Loucy (cell line): ENCODE results near the gene RBM19.

Source experiments
- H2AFZ ChIP-seq: fragments of 200-600 bp; sonication (generic); 2 replicates; pipeline ENCODE4 v1.6.0; 2016; ENCODE audit warnings: antibody characterized with exemption, mild to moderate bottlenecking, low read length, moderate library complexity
- H3F3A ChIP-seq: fragments of 200-600 bp; 2 replicates; pipeline ENCODE4 v1.6.0; 2016; ENCODE audit warnings: antibody characterized with exemption, low read depth, mild to moderate bottlenecking
- H3K27me3 ChIP-seq: fragments of 200-600 bp; sonication (generic); 2 replicates; pipeline ENCODE4 v1.6.1; 2014; ENCODE audit warnings: low read length, mild to moderate bottlenecking; ENCODE audit not compliant: insufficient read depth, poor library complexity, severe bottlenecking
- H3K36me3 ChIP-seq: fragments of 200-600 bp; sonication (generic); 2 replicates; pipeline ENCODE4 v1.6.1; 2016; ENCODE audit warnings: low read length; ENCODE audit not compliant: insufficient read depth
- H3K4me1 ChIP-seq: fragments of 200-600 bp; sonication (generic); 2 replicates; pipeline ENCODE4 v1.5.1; 2014; ENCODE audit warnings: low read length, mild to moderate bottlenecking; ENCODE audit not compliant: insufficient read depth, poor library complexity, severe bottlenecking
- H3K4me2 ChIP-seq: fragments of 200-600 bp; sonication (generic); 2 replicates; pipeline ENCODE4 v1.6.0; 2014; ENCODE audit warnings: antibody characterized with exemption, low read length, low read depth, mild to moderate bottlenecking; ENCODE audit not compliant: poor library complexity, severe bottlenecking
- H3K4me3 ChIP-seq: fragments of 200-600 bp; sonication (generic); 2 replicates; pipeline ENCODE4 v1.5.1; 2014; ENCODE audit warnings: low read length, mild to moderate bottlenecking, mixed read lengths; ENCODE audit not compliant: poor library complexity, severe bottlenecking
- H3K79me2 ChIP-seq: fragments of 200-600 bp; sonication (generic); 2 replicates; pipeline ENCODE4 v1.6.1; 2014; ENCODE audit warnings: low read length; ENCODE audit not compliant: insufficient read depth
- H3K9ac ChIP-seq: fragments of 200-600 bp; sonication (generic); 2 replicates; pipeline ENCODE4 v1.6.0; 2014; ENCODE audit warnings: mild to moderate bottlenecking, low read depth, low read length, moderate library complexity; ENCODE audit not compliant: poor library complexity, severe bottlenecking
- H3K9me2 ChIP-seq: fragments of 200-600 bp; sonication (generic); replicated peaks from 2 replicates; pipeline ENCODE4 v1.6.1; 2016; ENCODE audit warnings: low read depth, low read length, mixed read lengths
- H3K9me3 ChIP-seq: fragments of 200-600 bp; sonication (generic); 2 replicates; pipeline ENCODE4 v1.6.1; 2014; ENCODE audit warnings: mild to moderate bottlenecking, antibody characterized with exemption, low read length, low read depth; ENCODE audit not compliant: insufficient read depth
- H4K20me1 ChIP-seq: fragments of 200-600 bp; sonication (generic); 2 replicates; pipeline ENCODE4 v1.6.0; 2014; ENCODE audit warnings: antibody characterized with exemption, low read length, mild to moderate bottlenecking; ENCODE audit not compliant: insufficient read depth, poor library complexity, severe bottlenecking
- CTCF ChIP-seq: fragments of 200-600 bp; sonication (generic); conservative IDR thresholded peaks from 2 replicates; pipeline ENCODE4 v1.5.1; 2014; ENCODE audit warnings: mild to moderate bottlenecking, antibody characterized with exemption, low read length
- EZH2phosphoT487 ChIP-seq: fragments of 200-600 bp; IDR thresholded peaks from 2 replicates; pipeline ENCODE4 v1.6.1; 2018; ENCODE audit warnings: antibody characterized with exemption, mild to moderate bottlenecking, moderate library complexity, borderline replicate concordance

Gene RBM19

GRCh38 chr12:113803759-113804140 is 162.4 kb downstream of the RBM19 start:
- no peak overlapping the region for H3K9ac ChIP-seq
- no peak overlapping the region for H2AFZ ChIP-seq
- no peaks in the 10 kb centered on the region for H3K79me2 ChIP-seq
- H3F3A ChIP-seq: no peaks in the 10 kb centered on the region
- H3K9me3 ChIP-seq: no peaks in the 10 kb centered on the region
- H3K4me1 ChIP-seq: no peaks in the 10 kb centered on the region
- no peak overlapping the region for H3K4me3 ChIP-seq
- no peaks in the 10 kb centered on the region for H3K9me2 ChIP-seq
- no peaks in the 10 kb centered on the region for H3K27me3 ChIP-seq
- H3K36me3 ChIP-seq: no peaks in the 10 kb centered on the region
- H3K4me2 ChIP-seq: no peak overlapping the region
- TF ChIP-seq EZH2phosphoT487: no peak
- TF ChIP-seq CTCF: no peak
- H4K20me1 ChIP-seq: no peaks in the 10 kb centered on the region

GRCh38 chr12:113802966-113803758 is 163.0 kb downstream of the RBM19 start:
- no peaks in the 10 kb centered on the region for H3K4me1 ChIP-seq

GRCh38 chr12:113802000-113802749 is 163.9 kb downstream of the RBM19 start:
- H3K9me2 ChIP-seq: no peaks in the 10 kb centered on the region
- no peak overlapping the region for H3K9ac ChIP-seq
- H4K20me1 ChIP-seq: no peaks in the 10 kb centered on the region
- no peaks in the 10 kb centered on the region for H3F3A ChIP-seq
- no peaks in the 10 kb centered on the region for H3K9me3 ChIP-seq
- no peaks in the 10 kb centered on the region for H3K36me3 ChIP-seq
- no peak for TF ChIP-seq CTCF
- no peak for TF ChIP-seq EZH2phosphoT487
- H3K79me2 ChIP-seq: no peaks in the 10 kb centered on the region
- H3K4me2 ChIP-seq: no peak overlapping the region
- H2AFZ ChIP-seq: no peak overlapping the region
- H3K4me3 ChIP-seq: no peak overlapping the region
- H3K4me1 ChIP-seq: no peaks in the 10 kb centered on the region
- no peaks in the 10 kb centered on the region for H3K27me3 ChIP-seq

More at GRCh38 chr12:113802966-113803758, 163.0 kb downstream of the RBM19 start:
- H2AFZ ChIP-seq: no peak overlapping the region
- no peaks in the 10 kb centered on the region for H3K79me2 ChIP-seq
- H4K20me1 ChIP-seq: no peaks in the 10 kb centered on the region
- no peak overlapping the region for H3K9ac ChIP-seq
- H3K4me3 ChIP-seq: no peak overlapping the region
- TF ChIP-seq EZH2phosphoT487: no peak
- TF ChIP-seq CTCF: no peak
- no peaks in the 10 kb centered on the region for H3F3A ChIP-seq
- no peaks in the 10 kb centered on the region for H3K36me3 ChIP-seq
- no peak overlapping the region for H3K4me2 ChIP-seq
- H3K9me3 ChIP-seq: no peaks in the 10 kb centered on the region
- no peaks in the 10 kb centered on the region for H3K9me2 ChIP-seq
- no peaks in the 10 kb centered on the region for H3K27me3 ChIP-seq
